Measurements from ENCODE around the gene RAD51C. TPM values are rescaled to one million over a fixed set of nuclear protein-coding genes. Genes with fewer than 3 reads are reported as not detected.
"Not testable (repeated sequence)": the region's sequence is repeated elsewhere in the genome, so short reads cannot be mapped to it uniquely, and the experiment has no call there.

RAD51C gene
- total RNA-seq, 1 donor from 2014 or later: 73.7 TPM

- Mint-ChIP-seq H3K36me3 (ENCODE audit: low read depth) (no peaks in the 10 kb centered on the region), H3K4me1 (no peaks in the 10 kb centered on the region), H3K27ac (no peak overlapping the region), H3K27me3 (peaks cover 41% of the 10 kb centered on the region), H3K9me3 (no peaks in the 10 kb centered on the region), H3K4me3 (no peak overlapping the region)
- intact Hi-C loops (cut with micrococcal nuclease): no loop called here
- DNase-seq: no peak
These were observed 70.9 kb downstream of the RAD51C start for GRCh38 chr17:58763263-58763662.

DNA sequence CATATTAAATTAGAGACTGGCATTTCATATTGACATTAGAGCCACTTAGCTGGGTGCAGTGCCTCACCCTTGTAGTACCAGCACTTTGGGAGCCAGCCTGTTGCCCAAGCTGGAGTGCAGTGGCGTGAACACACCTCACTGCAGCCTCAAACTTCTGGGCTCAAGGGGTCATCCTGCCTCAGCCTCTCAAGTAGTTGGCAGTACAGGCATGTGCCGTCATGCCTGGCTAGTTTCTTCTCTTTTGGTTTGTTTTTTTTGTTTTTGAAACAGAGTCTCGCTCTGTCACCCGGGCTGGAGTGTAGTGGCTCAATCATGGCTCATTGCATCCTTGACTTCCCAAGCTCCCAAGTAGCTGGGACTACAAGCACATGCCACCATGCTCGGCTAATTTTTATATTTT lies 72.0 kb downstream of the RAD51C start:
- H3K4me3 Mint-ChIP-seq: no peak overlapping the region
- no peaks in the 10 kb centered on the region for H3K9me3 Mint-ChIP-seq
- no peaks in the 10 kb centered on the region for H3K36me3 Mint-ChIP-seq (ENCODE audit: low read depth)
- no peak overlapping the region for H3K27ac Mint-ChIP-seq
- peaks cover 32% of the 10 kb centered on the region for H3K27me3 Mint-ChIP-seq
- no peak for DNase-seq
- intact Hi-C loops (cut with micrococcal nuclease): no loop called here
- no peaks in the 10 kb centered on the region for H3K4me1 Mint-ChIP-seq

GRCh38 chr17:58778482-58778881 lies 86.1 kb downstream of the RAD51C start:
- H3K4me1 Mint-ChIP-seq; DNase-seq; H3K27ac Mint-ChIP-seq; H3K36me3 Mint-ChIP-seq (ENCODE audit: low read depth); intact Hi-C loops (cut with micrococcal nuclease); H3K4me3 Mint-ChIP-seq; H3K9me3 Mint-ChIP-seq: not testable (repeated sequence)
- H3K27me3 Mint-ChIP-seq: peaks cover 13% of the 10 kb centered on the region

GRCh38 chr17:58779446-58779845 lies 87.0 kb downstream of the RAD51C start:
- intact Hi-C loops (cut with micrococcal nuclease): no loop called here
- Mint-ChIP-seq H3K4me1 (no peaks in the 10 kb centered on the region), H3K36me3 (ENCODE audit: low read depth) (no peaks in the 10 kb centered on the region), H3K27me3 (peaks cover 13% of the 10 kb centered on the region), H3K9me3 (no peaks in the 10 kb centered on the region), H3K27ac (no peak overlapping the region), H3K4me3 (no peak overlapping the region)
- DNase-seq: no peak

DNA sequence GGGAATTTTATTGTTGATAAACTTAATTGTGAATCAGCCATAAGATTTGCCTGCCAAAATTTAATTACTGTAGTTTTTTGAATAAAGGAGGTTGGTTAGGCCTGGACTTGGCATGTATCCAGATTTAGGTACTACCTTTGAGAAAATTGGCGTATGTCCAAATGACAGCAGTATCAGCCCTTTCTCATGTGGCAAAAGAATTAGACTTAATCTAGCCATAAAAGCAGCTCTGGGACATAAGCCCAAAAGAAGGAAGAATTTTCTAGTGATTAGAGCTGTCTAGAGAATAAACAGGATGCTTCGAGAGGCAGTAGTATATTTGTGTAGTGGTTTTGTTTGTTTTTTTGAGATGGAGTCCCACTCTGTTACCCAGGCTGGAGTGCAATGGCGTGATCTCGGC lies 91.0 kb downstream of the RAD51C start:
- Mint-ChIP-seq H3K27me3 (peaks cover 11% of the 10 kb centered on the region), H3K36me3 (ENCODE audit: low read depth) (no peaks in the 10 kb centered on the region), H3K27ac (no peak overlapping the region), H3K4me1 (no peaks in the 10 kb centered on the region), H3K4me3 (no peak overlapping the region), H3K9me3 (no peaks in the 10 kb centered on the region)
- no peak for DNase-seq
- intact Hi-C loops (cut with micrococcal nuclease): no loop called here

DNA sequence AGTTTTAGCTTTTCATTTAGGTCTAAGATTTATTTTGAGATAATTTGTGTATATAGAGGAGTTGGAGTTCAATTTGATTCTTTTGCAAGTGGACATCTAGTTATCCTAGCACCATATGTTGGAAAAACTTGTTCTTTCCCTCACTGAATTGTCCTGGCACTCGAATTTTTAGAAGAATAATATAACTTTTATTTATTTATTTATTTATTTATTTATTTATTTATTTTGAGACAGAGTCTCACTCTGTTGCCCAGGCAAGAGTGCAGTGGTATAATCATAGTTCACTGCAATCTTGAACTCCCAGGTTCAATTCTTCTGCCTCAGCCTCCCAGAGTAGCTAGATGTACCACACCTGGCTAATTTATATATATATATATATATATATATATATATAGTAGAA lies 92.7 kb downstream of the RAD51C start:
- Mint-ChIP-seq H3K36me3 (ENCODE audit: low read depth) (no peaks in the 10 kb centered on the region), H3K4me3 (no peak overlapping the region), H3K9me3 (no peaks in the 10 kb centered on the region), H3K4me1 (no peaks in the 10 kb centered on the region), H3K27ac (no peak overlapping the region), H3K27me3 (peaks cover 6% of the 10 kb centered on the region)
- no peak for DNase-seq
- intact Hi-C loops (cut with micrococcal nuclease): no loop called here

Other genes with a start within 250 kb of the RAD51C start
- gene HSF5, start 204.2 kb upstream of the RAD51C start, total RNA-seq: 0.80 and 0.91 TPM in 2 replicates
- gene MTMR4, start 178.0 kb upstream of the RAD51C start, total RNA-seq: 84.2 and 89.0 TPM in 2 replicates
- gene TEX14, start 557 bp upstream of the RAD51C start, total RNA-seq: 0.07 TPM in 2 replicates
- gene PPM1E, start 63.3 kb downstream of the RAD51C start, total RNA-seq: 0.05 TPM in 1 of 2 replicates, not detected in the other

Data from activated CD4-positive, alpha-beta T cell treated with anti-CD3 and anti-CD28 coated beads, Interleukin-2, amount 10 ng/mL, durations not matched to agents 24 days and 14 days (primary cell).